ENCODE measurements around the gene UTP25.
"Not testable (repeated sequence)": the region's sequence is repeated elsewhere in the genome, so short reads cannot be mapped to it uniquely, and the experiment has no call there.

UTP25 gene

GRCh38 chr1:209876078-209876800 is 48.5 kb downstream of the UTP25 start:
- DNase-seq: no peak

GRCh38 chr1:209877087-209877764 is 49.5 kb downstream of the UTP25 start:
- no peak for DNase-seq

GRCh38 chr1:209878964-209879363 is 51.2 kb downstream of the UTP25 start:
- DNase-seq: no peak

DNA sequence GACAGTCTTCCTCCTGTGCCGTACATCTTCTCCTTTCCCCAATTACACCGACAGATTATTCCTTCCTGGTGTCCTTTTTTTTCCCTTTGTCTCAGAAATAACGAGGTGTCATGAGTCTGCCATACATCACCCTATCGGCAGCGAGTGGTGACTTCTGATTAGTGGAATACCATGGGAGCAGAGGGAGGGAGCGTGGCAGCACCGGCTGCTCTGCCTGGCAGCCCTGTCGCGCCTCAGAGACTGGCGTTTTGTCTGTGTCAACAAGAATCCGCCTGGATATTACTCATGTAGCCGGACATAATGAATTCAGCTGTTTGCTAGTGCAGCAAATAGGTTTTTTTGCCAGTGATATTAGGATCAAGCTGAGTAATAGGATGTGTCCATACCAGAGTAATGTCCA is 51.8 kb downstream of the UTP25 start:
- no peak for DNase-seq

DNA sequence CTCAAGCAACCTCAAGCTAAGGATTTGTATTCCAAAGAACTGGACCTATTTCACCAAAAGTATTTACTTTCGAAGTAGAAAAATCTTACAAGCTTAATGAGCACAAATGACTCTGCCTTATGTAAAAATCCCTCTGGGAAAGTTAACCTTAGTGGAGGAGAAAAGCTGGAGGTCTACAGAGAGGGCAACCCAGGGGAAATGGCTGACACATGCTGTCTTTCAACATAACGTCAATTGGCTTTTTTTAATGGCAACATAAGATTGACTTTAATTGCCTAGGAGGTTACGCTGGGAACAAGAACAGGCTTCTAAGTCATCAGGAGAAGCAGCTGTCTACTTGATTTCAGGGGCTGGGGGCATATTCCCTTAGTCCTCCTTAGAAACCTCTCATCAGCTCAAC is 52.3 kb downstream of the UTP25 start:
- no peak for DNase-seq

DNA sequence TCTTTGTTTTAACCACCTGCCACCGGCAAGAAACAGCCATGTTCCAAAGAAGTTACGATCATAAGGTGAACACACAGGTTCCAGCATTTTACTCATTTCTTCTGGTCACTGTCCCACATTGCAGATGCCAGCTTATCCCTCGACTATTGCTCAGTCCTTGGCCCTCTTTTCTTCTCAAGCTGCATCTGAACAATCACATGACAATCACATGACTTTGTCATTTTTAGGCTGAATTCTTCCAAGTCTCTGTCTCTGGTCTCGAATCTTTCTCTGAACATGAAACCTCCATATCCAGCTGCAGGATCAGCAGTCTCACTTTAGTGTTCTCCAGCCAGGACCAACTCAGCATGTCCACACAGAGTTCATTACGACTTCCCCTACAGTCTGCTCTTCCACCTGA is 53.8 kb downstream of the UTP25 start:
- DNase-seq: no peak

GRCh38 chr1:209882286-209882685 is 54.5 kb downstream of the UTP25 start:
- no peak for DNase-seq

DNA sequence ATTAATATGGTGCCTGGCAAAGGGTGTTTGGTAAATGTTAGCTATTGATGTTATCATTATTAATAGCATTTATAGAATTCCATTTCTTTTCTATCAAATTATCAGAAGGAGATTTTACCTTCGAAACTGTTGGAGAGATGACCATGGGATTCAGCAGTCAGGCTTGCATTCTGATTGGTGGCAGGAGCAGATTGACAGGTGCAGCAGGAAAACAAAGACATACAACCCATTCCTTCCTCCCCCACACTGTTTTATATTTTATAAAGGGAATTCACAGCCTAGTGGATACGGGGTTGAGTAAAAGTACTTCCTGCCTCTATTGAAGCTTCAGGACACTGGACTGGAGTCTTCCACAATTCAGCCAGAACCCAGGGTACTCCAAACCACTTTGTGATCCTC is 55.2 kb downstream of the UTP25 start:
- no peak for DNase-seq

DNA sequence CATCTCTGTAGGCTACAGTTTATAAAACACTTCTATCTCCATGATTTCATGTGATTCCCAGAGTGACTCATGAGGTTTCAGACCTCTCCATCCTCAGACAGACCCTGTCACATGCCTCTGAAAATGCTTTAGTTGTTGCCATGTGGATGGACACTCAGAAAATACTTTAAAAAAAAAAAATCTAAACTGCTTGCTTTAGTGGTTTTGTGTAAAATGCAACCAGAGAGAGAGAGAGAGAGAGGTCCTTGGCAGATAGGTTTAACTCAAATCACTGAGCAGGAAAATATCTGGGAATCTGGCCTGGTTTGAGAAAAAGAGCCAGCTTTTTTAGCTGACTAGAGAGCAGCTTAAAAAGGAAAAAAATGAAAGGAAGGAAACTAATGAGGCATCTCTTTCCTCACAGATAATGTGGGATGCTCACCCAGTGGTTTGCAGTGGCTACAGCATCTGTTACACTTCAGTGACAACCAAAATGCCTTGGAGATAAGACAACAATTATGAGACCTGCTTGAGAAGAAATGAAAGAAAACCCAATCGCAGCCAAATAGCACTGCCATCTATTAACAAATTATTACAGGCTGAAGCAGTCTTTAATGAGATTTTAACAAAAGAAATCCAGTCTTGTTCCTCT is 55.7 kb downstream of the UTP25 start:
- peak; percentile 44 for DNase-seq

GRCh38 chr1:209884249-209884648 is 56.5 kb downstream of the UTP25 start:
- DNase-seq: peak; percentile 54

- peak; percentile 98 for DNase-seq
These were observed 56.9 kb downstream of the UTP25 start for GRCh38 chr1:209884665-209885117.

DNA sequence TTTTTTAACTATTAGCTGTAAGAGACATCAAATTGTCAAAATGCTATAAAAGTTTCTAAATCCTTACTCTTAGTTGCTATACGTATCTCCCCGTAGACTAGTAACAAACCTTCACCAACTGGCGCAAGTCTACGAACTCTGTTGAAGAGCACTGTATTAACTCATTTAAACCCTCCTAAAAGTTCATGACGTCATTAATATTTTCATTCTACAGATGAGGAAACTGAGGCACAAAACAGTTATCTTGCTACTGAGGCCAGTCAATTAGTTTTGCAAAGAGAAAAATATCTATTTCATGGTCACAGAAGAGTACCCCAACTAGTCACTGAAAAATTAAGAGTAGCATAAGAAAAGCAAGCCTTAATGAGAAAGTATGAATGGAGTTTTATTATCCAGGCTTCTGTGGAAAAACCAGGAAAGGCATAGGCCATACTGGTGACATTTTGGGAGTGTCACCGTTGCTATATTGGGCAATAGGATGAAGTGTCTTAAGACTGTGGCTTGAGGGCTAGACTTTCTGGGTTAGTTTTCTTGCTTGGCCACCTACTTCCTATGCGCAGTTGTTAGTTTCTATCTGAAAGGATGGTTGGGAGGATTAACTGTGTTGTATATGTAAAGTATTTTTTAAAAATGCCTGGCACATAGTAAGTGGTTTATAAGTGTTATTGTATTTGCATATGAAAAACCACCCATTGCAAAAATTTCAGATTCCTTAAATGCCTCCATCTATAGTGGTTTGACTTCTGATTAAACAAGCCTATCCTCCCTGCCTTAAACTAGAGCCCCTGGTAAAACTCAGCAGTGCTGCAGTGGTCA is 57.8 kb downstream of the UTP25 start:
- no peak for DNase-seq

DNA sequence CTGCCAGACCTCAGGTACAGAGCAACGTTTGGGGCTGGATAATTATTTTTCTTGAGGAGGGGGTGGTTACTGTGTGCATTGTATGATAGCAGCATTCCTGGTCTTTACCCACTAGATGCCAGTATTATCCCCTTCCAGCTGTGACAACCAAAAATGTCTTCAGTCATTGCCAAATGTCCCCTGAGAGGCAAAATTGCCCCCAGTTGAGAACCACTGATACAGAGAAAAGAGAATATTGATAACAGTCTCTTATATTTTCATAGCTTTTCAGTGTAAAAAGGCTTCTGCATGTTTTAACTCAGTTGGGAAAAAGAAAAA is 58.4 kb downstream of the UTP25 start:
- DNase-seq: no peak

- DNase-seq: not testable (repeated sequence)
These were observed 60.7 kb downstream of the UTP25 start for GRCh38 chr1:209888291-209889076.

DNA sequence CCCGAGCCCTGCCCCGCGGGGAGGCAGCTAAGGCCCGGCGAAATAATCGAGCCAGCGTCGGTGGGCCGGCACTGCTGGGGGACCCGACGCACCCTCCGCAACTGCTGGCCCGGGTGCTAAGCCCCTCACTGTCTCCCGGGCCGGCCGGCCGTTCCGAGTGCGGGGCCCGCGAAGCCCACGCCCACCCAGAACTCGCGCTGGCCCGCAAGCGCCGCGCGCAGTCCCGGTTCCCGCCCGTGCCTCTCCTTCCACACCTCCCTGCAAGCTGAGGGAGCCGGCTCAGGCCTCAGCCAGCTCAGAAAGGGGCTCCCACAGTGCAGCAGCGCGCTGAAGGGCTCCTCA is 61.3 kb downstream of the UTP25 start:
- DNase-seq: no peak

DNA sequence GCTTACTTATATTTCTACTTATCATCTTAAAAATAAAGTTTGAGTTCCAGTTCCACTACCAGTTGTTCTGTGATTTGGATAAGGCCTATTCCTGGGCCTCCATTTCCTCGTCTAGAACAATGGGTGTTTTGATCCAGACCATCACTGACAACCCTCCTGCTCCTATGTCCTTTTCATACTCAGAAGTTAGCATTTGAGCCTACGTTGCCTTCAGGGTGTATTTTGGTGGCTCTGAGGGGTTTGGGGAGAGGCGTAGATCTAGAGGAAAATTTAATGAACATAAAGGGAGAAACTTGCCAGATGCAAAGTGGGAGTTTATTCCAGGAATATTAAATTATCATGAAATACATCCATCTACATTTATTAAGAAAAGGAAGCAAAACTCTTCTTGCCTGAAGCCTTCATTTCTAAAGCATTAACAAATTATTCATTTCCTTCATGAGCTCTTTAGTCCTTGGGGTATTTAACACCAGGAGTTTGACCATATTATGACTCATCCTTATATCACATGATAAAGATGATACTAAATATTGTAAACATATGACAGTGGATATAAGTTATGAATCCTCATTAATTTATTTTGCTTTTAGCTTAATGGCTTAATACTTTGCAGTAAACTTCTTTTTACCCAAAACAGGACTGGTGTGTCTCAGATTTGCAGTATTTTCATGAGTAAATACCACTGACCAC is 63.0 kb downstream of the UTP25 start:
- peak; percentile 18 for DNase-seq

DNA sequence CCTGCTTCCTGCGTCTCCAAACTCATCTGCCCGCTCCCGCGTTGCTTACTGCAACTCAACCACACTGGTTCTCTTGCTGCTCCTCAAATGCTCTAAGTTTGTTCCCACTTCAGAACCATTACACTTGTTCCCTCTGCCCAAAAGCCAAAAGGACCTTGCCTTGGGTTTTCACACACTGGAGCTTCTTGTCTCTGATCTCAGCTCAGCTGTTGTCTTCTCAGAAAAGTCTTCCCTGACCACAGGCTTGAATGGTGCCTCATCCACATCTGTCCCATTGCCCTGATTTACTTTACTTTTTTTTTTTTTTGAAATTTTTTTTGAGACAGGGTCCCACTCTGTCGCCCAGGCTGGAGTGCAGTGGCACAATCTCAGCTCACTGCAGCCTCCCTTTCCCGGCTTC is 66.0 kb downstream of the UTP25 start:
- DNase-seq: no peak

DNA sequence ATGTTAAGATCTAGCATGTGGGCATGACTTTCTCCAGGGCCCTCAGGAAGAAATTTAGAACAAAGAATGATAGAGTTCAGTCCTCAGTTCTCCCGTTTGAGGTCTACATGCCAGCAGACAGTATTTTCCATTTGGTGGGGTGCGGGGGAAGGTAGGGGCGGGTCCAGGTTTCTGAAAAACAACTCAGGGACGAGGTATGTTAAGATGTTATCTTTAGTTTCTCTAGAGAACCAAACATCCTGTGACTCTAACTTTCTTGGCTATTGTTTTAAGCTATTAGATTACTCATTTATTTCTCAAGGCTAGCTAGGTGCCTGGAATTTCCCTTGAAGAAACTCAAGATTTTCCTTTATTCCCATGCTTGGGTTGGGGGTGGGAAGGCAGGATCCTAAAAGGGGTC is 67.9 kb downstream of the UTP25 start:
- DNase-seq: peak; percentile 78

DNA sequence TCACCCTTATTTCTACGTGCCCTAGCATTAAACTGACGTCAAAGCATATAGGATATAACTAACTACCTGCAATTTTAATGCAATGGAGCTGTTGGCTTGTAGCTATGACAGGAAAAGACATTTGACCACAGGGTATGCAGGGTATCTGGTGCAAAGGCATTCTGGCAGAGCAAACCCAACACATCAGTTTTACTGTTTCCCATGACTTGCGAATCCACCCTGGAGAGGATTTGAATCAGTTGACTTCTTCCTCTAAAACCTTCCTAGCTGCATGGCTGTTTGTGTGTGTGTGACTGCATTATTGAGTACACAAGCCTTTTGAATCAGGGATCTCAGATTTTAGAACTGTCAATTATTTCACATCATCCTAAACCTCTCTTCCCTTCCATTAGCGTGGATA is 68.6 kb downstream of the UTP25 start:
- DNase-seq: peak; percentile 56

DNA sequence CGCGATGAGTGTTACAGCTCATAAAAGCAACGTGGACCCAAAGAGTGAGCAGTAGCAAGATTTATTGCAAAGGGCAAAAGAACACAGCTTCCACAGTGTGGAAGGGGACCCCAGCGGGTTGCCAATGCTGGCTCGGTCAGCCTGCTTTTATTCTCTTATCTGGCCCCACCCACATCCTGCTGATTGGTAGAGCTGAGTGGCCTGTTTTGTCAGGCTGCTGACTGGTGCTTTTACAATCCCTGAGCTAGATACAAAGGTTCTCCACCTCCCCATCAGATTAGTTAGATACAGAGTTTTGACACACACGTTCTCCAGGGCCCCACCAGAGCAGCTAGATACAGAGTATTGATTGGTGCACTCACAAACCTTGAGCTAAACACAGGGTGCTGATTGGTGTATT is 70.5 kb downstream of the UTP25 start:
- not testable (repeated sequence) for DNase-seq

- DNase-seq: not testable (repeated sequence)
These were observed 71.1 kb downstream of the UTP25 start for GRCh38 chr1:209898851-209899250.

DNA sequence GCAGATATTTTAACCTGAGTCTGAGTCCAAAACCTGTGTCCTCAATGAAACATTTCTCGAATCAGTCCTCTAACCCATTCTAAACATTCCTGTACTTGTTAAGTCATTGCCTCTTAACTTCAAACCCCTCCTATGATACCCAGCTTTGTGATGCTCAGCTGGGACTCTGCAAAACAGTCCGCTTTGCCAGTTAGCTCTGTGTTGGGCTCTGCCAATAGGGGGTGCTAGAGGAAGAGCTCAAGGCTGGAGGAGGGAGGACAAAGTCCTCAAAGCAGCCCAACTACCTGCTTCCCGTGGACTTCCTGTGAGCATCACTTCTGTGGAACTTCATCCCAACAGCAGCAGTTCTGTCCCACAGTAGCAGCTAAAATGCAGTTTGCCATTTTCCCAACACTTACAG is 72.2 kb downstream of the UTP25 start:
- peak; percentile 42 for DNase-seq

All from NCI-H226 (cell line).